NCI-H146 treated with DMSO at 0.1 percent for 48 hours (cell line): ENCODE data around the gene ARHGEF2.

Experiments used
- DNase-seq: peaks from one replicate; lab custom pipeline; 2025; ENCODE audit not compliant: unreplicated experiment; lab: John Stamatoyannopoulos, UW

Gene ARHGEF2

GRCh38 chr1:155971910-155972809 is 6.2 kb downstream of the ARHGEF2 start:
- no peak for DNase-seq

GRCh38 chr1:155970531-155971167 is 7.7 kb downstream of the ARHGEF2 start:
- no peak for DNase-seq

GRCh38 chr1:155969377-155969791 is 9.0 kb downstream of the ARHGEF2 start:
- DNase-seq, result no peak

- no peak for DNase-seq
Observed at GRCh38 chr1:155968670-155969069, 9.7 kb downstream of the ARHGEF2 start.

- no peak for DNase-seq
Observed at GRCh38 chr1:155968051-155968400, 10.3 kb downstream of the ARHGEF2 start.

GRCh38 chr1:155967341-155968050 is 10.9 kb downstream of the ARHGEF2 start:
- no peak for DNase-seq

GRCh38 chr1:155966750-155967149 is 11.6 kb downstream of the ARHGEF2 start:
- no peak for DNase-seq

- DNase-seq, result no peak
Observed at GRCh38 chr1:155966135-155966534, 12.2 kb downstream of the ARHGEF2 start.

- DNase-seq, result no peak
Observed at GRCh38 chr1:155964193-155964592, 14.2 kb downstream of the ARHGEF2 start.

- no peak for DNase-seq
Observed at GRCh38 chr1:155962599-155963211, 15.6 kb downstream of the ARHGEF2 start.

- DNase-seq, result no peak
Observed at GRCh38 chr1:155961937-155962336, 16.4 kb downstream of the ARHGEF2 start.

- DNase-seq, result no peak
Observed at GRCh38 chr1:155960081-155960745, 18.1 kb downstream of the ARHGEF2 start.

GRCh38 chr1:155957411-155957915 is 20.9 kb downstream of the ARHGEF2 start:
- no peak for DNase-seq

GRCh38 chr1:155954645-155955044 is 23.7 kb downstream of the ARHGEF2 start:
- DNase-seq, result no peak

- no peak for DNase-seq
Observed at GRCh38 chr1:155952505-155952890, 25.8 kb downstream of the ARHGEF2 start.

GRCh38 chr1:155951753-155952504 is 26.4 kb downstream of the ARHGEF2 start:
- DNase-seq, result no peak

- no peak for DNase-seq
Observed at GRCh38 chr1:155950829-155951228, 27.5 kb downstream of the ARHGEF2 start.

GRCh38 chr1:155947741-155948140 is 30.6 kb downstream of the ARHGEF2 start:
- DNase-seq, result no peak

- DNase-seq, result no peak
Observed at GRCh38 chr1:155947292-155947691, 31.1 kb downstream of the ARHGEF2 start.

GRCh38 chr1:155946633-155947219 is 31.6 kb downstream of the ARHGEF2 start:
- DNase-seq, result no peak
